Measurements from ENCODE around the gene MALT1. TPM values are rescaled to one million over a fixed set of nuclear protein-coding genes. Genes with fewer than 3 reads are reported as not detected.

The MALT1 gene
- polyA plus RNA-seq, 1 donor = 14.2 TPM

- no peak for DNase-seq (ENCODE audit: low read depth)
Measured at GRCh38 chr18:58690259-58690658, 19.0 kb downstream of the MALT1 start.

GRCh38 chr18:58691256-58691655 is 20.0 kb downstream of the MALT1 start:
- DNase-seq (ENCODE audit: low read depth) = no peak

GRCh38 chr18:58692422-58693185 is 21.3 kb downstream of the MALT1 start:
- no peak for DNase-seq (ENCODE audit: low read depth)

- no peak for DNase-seq (ENCODE audit: low read depth)
Measured at GRCh38 chr18:58694221-58694620, 23.0 kb downstream of the MALT1 start.

- no peak for DNase-seq (ENCODE audit: low read depth)
Measured at GRCh38 chr18:58694720-58695468, 23.6 kb downstream of the MALT1 start.

GRCh38 chr18:58695772-58696171 is 24.5 kb downstream of the MALT1 start:
- DNase-seq (ENCODE audit: low read depth) = no peak

GRCh38 chr18:58697146-58697545 is 25.9 kb downstream of the MALT1 start:
- no peak for DNase-seq (ENCODE audit: low read depth)

GRCh38 chr18:58698701-58699193 is 27.5 kb downstream of the MALT1 start:
- no peak for DNase-seq (ENCODE audit: low read depth)

GRCh38 chr18:58699551-58699950 is 28.3 kb downstream of the MALT1 start:
- no peak for DNase-seq (ENCODE audit: low read depth)

GRCh38 chr18:58700209-58700608 is 28.9 kb downstream of the MALT1 start:
- DNase-seq (ENCODE audit: low read depth) = no peak

GRCh38 chr18:58712930-58713329 is 41.7 kb downstream of the MALT1 start:
- DNase-seq (ENCODE audit: low read depth) = no peak

GRCh38 chr18:58714259-58714658 is 43.0 kb downstream of the MALT1 start:
- DNase-seq (ENCODE audit: low read depth) = no peak

GRCh38 chr18:58714821-58715220 is 43.6 kb downstream of the MALT1 start:
- no peak for DNase-seq (ENCODE audit: low read depth)

- DNase-seq (ENCODE audit: low read depth) = no peak
Measured at GRCh38 chr18:58715540-58715939, 44.3 kb downstream of the MALT1 start.

GRCh38 chr18:58716060-58716756 is 44.9 kb downstream of the MALT1 start:
- no peak for DNase-seq (ENCODE audit: low read depth)

GRCh38 chr18:58721566-58722239 is 50.4 kb downstream of the MALT1 start:
- no peak for DNase-seq (ENCODE audit: low read depth)

- no peak for DNase-seq (ENCODE audit: low read depth)
Measured at GRCh38 chr18:58723810-58724602, 52.7 kb downstream of the MALT1 start.

- DNase-seq (ENCODE audit: low read depth) = no peak
Measured at GRCh38 chr18:58726671-58727070, 55.4 kb downstream of the MALT1 start.

GRCh38 chr18:58727776-58728500 is 56.7 kb downstream of the MALT1 start:
- no peak for DNase-seq (ENCODE audit: low read depth)

GRCh38 chr18:58728719-58729118 is 57.5 kb downstream of the MALT1 start:
- DNase-seq (ENCODE audit: low read depth) = no peak
